ENCODE data around the gene RNF157.
"Not testable (repeated sequence)": the region's sequence is repeated elsewhere in the genome, so short reads cannot be mapped to it uniquely, and the experiment has no call there.

GRCh38 chr17:76267581-76268001, 27.3 kb upstream of the RNF157 start:
- not testable (repeated sequence) for TF ChIP-seq EP300, POLR2AphosphoS5, POLR2A, CTCF (IDR thresholded peaks at IDR 0.05)
